ENCODE results near the gene FBXO8.

The FBXO8 gene

DNA sequence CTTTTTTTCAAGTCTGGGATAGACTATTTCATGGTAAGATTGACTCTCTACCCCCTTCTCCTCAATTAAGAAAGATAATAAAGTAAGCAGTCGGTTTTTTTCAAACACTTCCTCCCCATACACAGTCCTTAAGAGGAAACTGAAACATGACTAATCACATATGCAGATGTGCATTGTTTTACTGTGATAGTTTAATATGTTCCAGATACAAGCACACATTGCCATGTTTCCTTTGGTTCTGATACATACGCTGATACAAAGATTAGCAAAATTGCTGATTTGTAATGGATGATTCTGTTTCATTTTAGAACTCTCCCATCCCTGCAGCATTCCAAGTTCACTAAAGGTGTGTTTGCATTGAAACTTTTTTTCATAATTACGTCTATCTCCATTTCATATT lies 76.1 kb downstream of the FBXO8 start:
- no peak for DNase-seq

DNA sequence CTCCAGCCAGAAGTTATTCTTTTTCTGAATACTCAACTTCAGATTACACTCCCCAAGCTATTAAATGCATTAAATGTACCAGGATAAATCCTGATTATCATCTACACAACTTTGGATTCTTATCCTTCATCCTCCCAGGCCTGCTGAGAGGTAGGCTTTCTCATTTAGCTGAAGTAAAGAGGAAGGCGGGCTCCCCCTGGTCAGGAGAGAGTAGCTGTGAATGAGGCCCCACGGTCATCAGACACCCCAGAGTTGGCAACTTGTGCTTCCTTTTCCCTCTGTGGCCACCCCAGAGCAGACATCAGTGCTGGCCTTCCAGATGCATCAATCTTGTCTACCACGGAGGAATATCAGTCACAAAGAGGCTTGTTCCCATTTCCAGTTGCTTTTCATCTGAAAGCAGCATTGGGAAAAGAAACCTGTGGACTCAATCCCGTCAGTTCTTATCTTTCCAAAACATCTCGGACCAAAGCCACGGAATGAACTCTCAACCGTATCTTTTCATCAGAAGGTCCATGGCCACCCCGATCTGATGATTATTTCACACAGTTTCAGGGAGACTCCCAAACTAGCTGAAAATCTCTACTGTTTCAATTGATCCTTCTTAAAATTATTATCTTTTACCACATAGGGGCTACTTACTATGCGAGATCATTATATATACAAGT lies 79.2 kb downstream of the FBXO8 start:
- DNase-seq = no peak

GRCh38 chr4:174201871-174202270 lies 81.6 kb downstream of the FBXO8 start:
- DNase-seq = no peak

DNA sequence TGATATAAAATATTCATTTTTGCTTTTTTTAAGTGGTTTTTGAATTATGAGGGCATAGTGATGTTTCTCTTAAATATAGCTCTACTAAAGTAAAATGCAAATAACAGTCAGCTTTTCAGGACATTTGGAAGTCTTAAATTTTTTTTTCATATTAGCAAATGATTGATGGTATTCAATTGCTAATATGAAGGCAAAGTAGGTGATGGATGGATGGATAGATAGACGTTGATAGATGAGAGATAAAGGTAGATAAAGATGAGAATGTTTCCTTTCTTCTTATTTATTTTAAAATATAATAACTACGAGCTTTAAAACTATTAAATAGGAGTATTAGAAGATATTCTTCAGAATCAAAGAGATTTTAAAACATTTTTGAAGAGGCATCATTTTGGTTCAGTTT lies 83.7 kb downstream of the FBXO8 start:
- DNase-seq = no peak

- no peak for DNase-seq
These were observed 84.6 kb downstream of the FBXO8 start for GRCh38 chr4:174198828-174199227.

DNA sequence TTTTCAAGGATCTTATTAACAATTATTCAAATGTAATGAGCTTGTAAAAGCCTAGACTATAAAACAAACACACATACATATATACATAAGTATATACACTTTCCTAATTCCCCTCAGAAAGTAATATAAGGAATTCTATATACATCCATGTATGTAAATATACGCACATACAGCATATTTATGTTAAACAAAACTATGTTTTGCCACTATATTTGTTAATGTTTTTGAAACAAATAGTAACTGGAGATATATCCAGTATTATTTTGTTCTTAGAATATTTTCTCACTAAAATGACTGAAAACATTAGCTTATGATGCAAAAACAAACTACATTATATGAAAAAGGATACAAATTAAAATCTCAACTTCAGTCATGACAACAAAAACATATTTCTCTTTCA lies 85.1 kb downstream of the FBXO8 start:
- no peak for DNase-seq

DNA sequence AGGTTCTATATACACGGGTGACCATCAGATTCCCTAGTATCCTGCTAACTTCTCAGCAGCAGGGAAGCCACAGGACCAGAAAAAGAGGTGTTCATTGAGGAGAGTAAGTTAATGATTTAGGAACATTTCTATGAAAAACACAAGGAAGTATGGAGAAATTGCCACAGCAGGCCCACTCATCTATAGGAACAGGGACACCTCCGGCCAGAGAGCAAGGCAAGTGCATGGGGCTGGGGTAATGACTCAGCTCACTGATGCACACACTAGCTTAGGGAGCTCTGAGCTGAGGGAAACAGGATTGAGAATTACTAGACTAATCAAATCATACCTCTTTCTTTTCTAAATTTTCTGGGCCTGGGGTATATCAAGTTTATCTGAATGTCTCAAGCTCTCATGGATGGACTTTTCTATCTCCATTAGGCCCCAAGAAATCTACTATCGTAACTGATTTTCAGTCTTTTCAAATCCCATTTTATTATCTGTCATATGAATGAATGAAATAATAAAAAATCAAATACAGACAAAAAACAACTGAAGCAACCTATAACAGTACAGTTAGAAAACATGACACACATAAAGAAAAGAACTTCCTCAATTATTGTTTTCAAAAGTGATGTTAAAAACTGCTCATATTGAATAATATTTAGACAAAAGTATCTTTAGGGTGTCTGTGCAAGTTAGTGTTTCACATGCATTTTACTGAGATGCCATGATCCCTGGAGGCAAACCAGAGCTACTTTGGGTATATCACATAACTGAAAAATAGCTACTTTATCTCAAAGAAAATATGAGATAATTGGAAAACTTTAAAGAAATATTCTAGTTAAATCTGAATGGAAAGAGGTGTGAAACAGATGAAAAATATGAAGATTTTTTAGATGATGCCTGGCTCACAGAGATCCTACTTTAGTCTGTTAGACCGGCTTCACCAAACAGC lies 89.8 kb downstream of the FBXO8 start:
- no peak for DNase-seq

GRCh38 chr4:174192943-174193342 lies 90.5 kb downstream of the FBXO8 start:
- no peak for DNase-seq

DNA sequence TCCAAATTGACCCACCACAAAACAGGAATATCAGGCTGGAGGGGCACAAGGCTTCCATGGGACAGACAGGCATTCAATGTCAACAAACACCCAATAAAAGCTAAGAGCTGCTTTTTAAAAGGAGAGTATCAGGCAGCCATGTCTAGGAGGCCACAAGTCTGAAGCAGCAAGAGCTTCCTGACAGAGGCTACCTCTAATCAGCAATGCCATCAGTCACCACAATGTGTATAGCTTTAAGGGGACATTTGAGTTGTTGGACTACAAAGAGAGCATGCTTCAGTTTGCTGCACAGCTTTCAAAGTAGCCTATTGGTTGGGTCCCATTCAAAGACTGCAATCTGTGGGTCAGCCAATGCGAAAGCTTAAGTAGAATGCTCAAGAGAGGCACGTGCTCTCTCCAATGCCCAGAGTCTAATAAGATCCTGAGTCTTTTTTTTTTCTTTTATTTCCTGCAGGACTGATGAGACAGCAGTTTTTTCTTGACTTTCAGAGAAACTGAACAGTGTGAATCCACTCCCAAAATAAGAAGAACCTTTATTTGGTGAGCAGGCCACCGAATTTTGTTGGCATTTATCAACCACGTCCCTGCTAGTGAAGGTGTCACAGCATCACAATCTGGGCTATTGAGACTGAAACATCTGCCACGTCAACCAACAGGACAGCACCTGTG lies 92.5 kb downstream of the FBXO8 start:
- no peak for DNase-seq

- DNase-seq = no peak
These were observed 94.0 kb downstream of the FBXO8 start for GRCh38 chr4:174189392-174190015.
